H9 (cell line): ENCODE results near the gene INPP5J. TPM values are rescaled to one million over a fixed set of nuclear protein-coding genes. Genes with fewer than 3 reads are reported as not detected.
A peak's percentile ranks its signal among the peaks of the same experiment; 100 is the strongest.

Experiments used
- DNase-seq: peaks from one replicate; pipeline ENCODE4 v3.0.0-alpha.2; 2017
- H2AFZ ChIP-seq: one replicate; pipeline ENCODE4 v1.6.1; 2013; ENCODE audit warnings: mild to moderate bottlenecking, low read length, control low read depth, moderate library complexity
- H2AK5ac ChIP-seq: 2 replicates; pipeline ENCODE4 v1.6.1; 2013; ENCODE audit warnings: low read length, control low read depth, mixed read lengths; ENCODE audit not compliant: insufficient read length
- H2BK120ac ChIP-seq: one replicate; pipeline ENCODE4 v1.6.1; 2013; ENCODE audit warnings: low read depth, mild to moderate bottlenecking, low read length, control low read depth, inconsistent platforms; ENCODE audit not compliant: poor library complexity, severe bottlenecking
- H2BK12ac ChIP-seq: 2 replicates; pipeline ENCODE4 v1.6.1; 2013; ENCODE audit warnings: low read length, control low read depth, mixed read lengths, low read depth; ENCODE audit not compliant: insufficient read length
- H2BK15ac ChIP-seq: 2 replicates; pipeline ENCODE4 v1.6.1; 2013; ENCODE audit warnings: low read depth, low read length, control low read depth
- H2BK20ac ChIP-seq: one replicate; pipeline ENCODE4 v1.6.1; 2013; ENCODE audit warnings: low read depth, mild to moderate bottlenecking, low read length, control low read depth, inconsistent platforms; ENCODE audit not compliant: poor library complexity, severe bottlenecking
- H2BK5ac ChIP-seq: 2 replicates; pipeline ENCODE4 v1.6.1; 2013; ENCODE audit warnings: low read length, control low read depth, mixed read lengths; ENCODE audit not compliant: insufficient read length
- H3K14ac ChIP-seq: 2 replicates; pipeline ENCODE4 v1.6.1; 2013; ENCODE audit warnings: low read length, control low read depth; ENCODE audit not compliant: insufficient read depth
- H3K18ac ChIP-seq: 2 replicates; pipeline ENCODE4 v1.6.1; 2013; ENCODE audit warnings: low read depth, mild to moderate bottlenecking, mixed read lengths, low read length, control low read depth; ENCODE audit not compliant: insufficient read length
- H3K23ac ChIP-seq: 2 replicates; pipeline ENCODE4 v1.6.1; 2013; ENCODE audit warnings: low read length, control low read depth, mixed read lengths, low read depth; ENCODE audit not compliant: insufficient read length
- H3K23me2 ChIP-seq: 2 replicates; pipeline ENCODE4 v1.6.1; 2013; ENCODE audit warnings: low read depth, mild to moderate bottlenecking, mixed read lengths, low read length, control low read depth; ENCODE audit not compliant: insufficient read length, poor library complexity, severe bottlenecking
- H3K27ac ChIP-seq: 2 replicates; pipeline ENCODE4 v1.5.1; 2013; ENCODE audit warnings: low read length, control low read depth, mixed read lengths, low read depth; ENCODE audit not compliant: insufficient read length
- H3K27me3 ChIP-seq: 2 replicates; pipeline ENCODE4 v1.6.1; 2013; ENCODE audit warnings: low read length, control low read depth, inconsistent platforms; ENCODE audit not compliant: insufficient read depth
- H3K4ac ChIP-seq: 2 replicates; pipeline ENCODE4 v1.6.1; 2013; ENCODE audit warnings: low read depth, mild to moderate bottlenecking, control low read depth, inconsistent platforms, low read length, moderate library complexity
- H3K4me1 ChIP-seq: 2 replicates; pipeline ENCODE4 v1.6.1; 2013; ENCODE audit warnings: low read length, control low read depth, inconsistent platforms; ENCODE audit not compliant: insufficient read depth
- H3K4me2 ChIP-seq: 2 replicates; pipeline ENCODE4 v1.6.1; 2013; ENCODE audit warnings: low read length, control low read depth, mixed read lengths; ENCODE audit not compliant: insufficient read length, insufficient read depth
- H3K56ac ChIP-seq: 2 replicates; pipeline ENCODE4 v1.6.1; 2013; ENCODE audit warnings: low read depth, mild to moderate bottlenecking, mixed read lengths, low read length, control low read depth; ENCODE audit not compliant: insufficient read length
- H3K79me1 ChIP-seq: 2 replicates; pipeline ENCODE4 v1.6.1; 2013; ENCODE audit warnings: low read depth, mild to moderate bottlenecking, moderate library complexity, low read length, control low read depth, inconsistent platforms; ENCODE audit not compliant: insufficient read depth, poor library complexity, severe bottlenecking
- H3K79me2 ChIP-seq: 2 replicates; pipeline ENCODE4 v1.6.1; 2013; ENCODE audit warnings: low read length, control low read depth, inconsistent platforms; ENCODE audit not compliant: insufficient read depth
- H3K9ac ChIP-seq: 2 replicates; pipeline ENCODE4 v1.6.1; 2013; ENCODE audit warnings: low read length, control low read depth, mixed read lengths; ENCODE audit not compliant: insufficient read length; ENCODE audit errors: extremely low read depth
- H3K9me3 ChIP-seq: one replicate; pipeline ENCODE4 v1.6.1; 2013; ENCODE audit warnings: low read depth, low read length, inconsistent platforms; ENCODE audit not compliant: control insufficient read depth
- H3T11ph ChIP-seq: one replicate; pipeline ENCODE4 v1.6.1; 2013; ENCODE audit warnings: mild to moderate bottlenecking, low read length, control low read depth, inconsistent platforms
- H4K20me1 ChIP-seq: one replicate; pipeline ENCODE4 v1.6.1; 2013; ENCODE audit not compliant: control insufficient read depth, insufficient read length, insufficient read depth
- H4K5ac ChIP-seq: 2 replicates; pipeline ENCODE4 v1.6.1; 2013; ENCODE audit warnings: low read depth, mild to moderate bottlenecking, mixed read lengths, low read length, control low read depth; ENCODE audit not compliant: insufficient read length
- H4K8ac ChIP-seq: replicated peaks from 2 replicates; pipeline ENCODE4 v1.6.1; 2013; ENCODE audit warnings: low read length, control low read depth, mixed read lengths, low read depth; ENCODE audit not compliant: insufficient read length
- H4K91ac ChIP-seq: 2 replicates; pipeline ENCODE4 v1.6.1; 2013; ENCODE audit warnings: low read depth, mild to moderate bottlenecking, moderate library complexity, mixed read lengths, low read length, control low read depth; ENCODE audit not compliant: insufficient read length
- H3K27ac Mint-ChIP-seq, 3 experiments: 2 replicates in 2 of 3; 3 replicates in 1 of 3; pipeline ENCODE4 v1.8.0; 2020 to 2021; ENCODE audit warnings: mixed read lengths in 3 of 3, mild to moderate bottlenecking in 1 of 3, moderate library complexity in 1 of 3
- H3K27me3 Mint-ChIP-seq: 2 replicates; pipeline ENCODE4 v1.8.0; 2021; ENCODE audit warnings: low read depth, mild to moderate bottlenecking, moderate library complexity, mixed read lengths
- H3K36me3 Mint-ChIP-seq, 3 experiments: 2 replicates in 2 of 3; 3 replicates in 1 of 3; pipeline ENCODE4 v1.8.0; 2020 to 2021; ENCODE audit warnings: low read depth in 3 of 3, mixed read lengths in 3 of 3; ENCODE audit not compliant: insufficient read depth in 1 of 3
- H3K4me1 Mint-ChIP-seq, 2 experiments: 2 replicates each; pipeline ENCODE4 v1.8.0; 2020; ENCODE audit warnings: mixed read lengths in 2 of 2
- H3K4me3 Mint-ChIP-seq, 2 experiments: 2 replicates in 1 of 2; 3 replicates in 1 of 2; pipeline ENCODE4 v1.8.0; 2020 to 2021; ENCODE audit warnings: mild to moderate bottlenecking in 2 of 2, mixed read lengths in 2 of 2, moderate library complexity in 1 of 2
- H3K9me3 Mint-ChIP-seq, 2 experiments: 2 replicates in 1 of 2; 3 replicates in 1 of 2; pipeline ENCODE4 v1.8.0; 2020; ENCODE audit warnings: mild to moderate bottlenecking in 2 of 2, mixed read lengths in 2 of 2, moderate library complexity in 1 of 2
- CTCF ChIP-seq: fragments of 200-600 bp; sonication (generic); conservative IDR thresholded peaks from 3 replicates; pipeline ENCODE4 v1.8.0; 2021; ENCODE audit warnings: antibody characterized with exemption, mild to moderate bottlenecking
- WGBS: extraction: QIAGEN DNeasy Blood & Tissue Kit; methylation state at CpG from one replicate; pipeline ENCODE4 v1.1.7; 2013; ENCODE audit warnings: missing lambda C conversion rate, low lambda C conversion rate, mixed read lengths; ENCODE audit not compliant: insufficient read length; ENCODE audit errors: extremely low coverage; 5-methylcytosine and 5-hydroxymethylcytosine counted together
- total RNA-seq: library from RNA; stranded (reverse); gene quantifications from 2 replicates; pipeline ENCODE4 v1.2.1, GENCODE V29; 2021

The INPP5J gene
- total RNA-seq, 1 experiment from 2014 or later: 4.9 TPM

- Histone ChIP-seq H3K23me2 (no peaks in the 10 kb centered on the region), H2AK5ac (no peak overlapping the region), H3K79me2 (no peaks in the 10 kb centered on the region), H2BK15ac (no peak overlapping the region), H3T11ph (no peak overlapping the region), H3K9me3 (no peaks in the 10 kb centered on the region), H3K9ac (no peak overlapping the region), H3K79me1 (no peaks in the 10 kb centered on the region), H3K4ac (no peak overlapping the region), H2BK12ac (no peak overlapping the region), H2BK5ac (no peak overlapping the region), H2AFZ (no peak overlapping the region), H4K91ac (no peak overlapping the region), H4K20me1 (no peaks in the 10 kb centered on the region), H3K4me1 (peaks cover 5% of the 10 kb centered on the region), H2BK20ac (no peak overlapping the region), H3K56ac (no peak overlapping the region), H3K18ac (no peak overlapping the region), H3K27ac (no peak overlapping the region), H4K8ac (no peak overlapping the region), H3K14ac (no peak overlapping the region), H2BK120ac (no peak overlapping the region), H3K4me2 (no peak overlapping the region), H3K23ac (no peak overlapping the region), H3K27me3 (no peaks in the 10 kb centered on the region), H4K5ac (no peak overlapping the region)
- Mint-ChIP-seq H3K9me3 (no peaks in the 10 kb centered on the region), H3K27me3 (peaks cover 12% of the 10 kb centered on the region), H3K36me3 (no peaks in the 10 kb centered on the region), H3K4me1 (peaks cover 21 to 29% of the 10 kb centered on the region in 2 experiments), H3K4me3 (no peak overlapping the region), H3K27ac (peak overlapping the region in 1 of 3 experiments; percentile 39; a peak in 2 of 7 replicates)
- no peak for DNase-seq
- no CpG with 5 or more reads among the region's 7 CpGs for WGBS
- no peak for TF ChIP-seq CTCF
Measured at GRCh38 chr22:31119026-31119717, 3.6 kb upstream of the INPP5J start.
